Measurements from ENCODE around the gene TNFRSF18. TPM values are rescaled to one million over a fixed set of nuclear protein-coding genes. Genes with fewer than 3 reads are reported as not detected.

The TNFRSF18 gene
- total RNA-seq, 1 donor from 2014 or later = not detected

GRCh38 chr1:1164701-1165451, 41.5 kb downstream of the TNFRSF18 start:
- Mint-ChIP-seq H3K36me3 (ENCODE audit: low read depth) (no peaks in the 10 kb centered on the region), H3K27me3 (ENCODE audit: low read depth) (peaks cover under 1% of the 10 kb centered on the region), H3K4me3 (ENCODE audit: unreplicated experiment) (no peak overlapping the region), H3K27ac (ENCODE audit: unreplicated experiment) (no peak overlapping the region), H3K4me1 (ENCODE audit: low read depth) (no peaks in the 10 kb centered on the region), H3K9me3 (ENCODE audit: low read depth) (no peaks in the 10 kb centered on the region)
- TF ChIP-seq, protein P1, sequence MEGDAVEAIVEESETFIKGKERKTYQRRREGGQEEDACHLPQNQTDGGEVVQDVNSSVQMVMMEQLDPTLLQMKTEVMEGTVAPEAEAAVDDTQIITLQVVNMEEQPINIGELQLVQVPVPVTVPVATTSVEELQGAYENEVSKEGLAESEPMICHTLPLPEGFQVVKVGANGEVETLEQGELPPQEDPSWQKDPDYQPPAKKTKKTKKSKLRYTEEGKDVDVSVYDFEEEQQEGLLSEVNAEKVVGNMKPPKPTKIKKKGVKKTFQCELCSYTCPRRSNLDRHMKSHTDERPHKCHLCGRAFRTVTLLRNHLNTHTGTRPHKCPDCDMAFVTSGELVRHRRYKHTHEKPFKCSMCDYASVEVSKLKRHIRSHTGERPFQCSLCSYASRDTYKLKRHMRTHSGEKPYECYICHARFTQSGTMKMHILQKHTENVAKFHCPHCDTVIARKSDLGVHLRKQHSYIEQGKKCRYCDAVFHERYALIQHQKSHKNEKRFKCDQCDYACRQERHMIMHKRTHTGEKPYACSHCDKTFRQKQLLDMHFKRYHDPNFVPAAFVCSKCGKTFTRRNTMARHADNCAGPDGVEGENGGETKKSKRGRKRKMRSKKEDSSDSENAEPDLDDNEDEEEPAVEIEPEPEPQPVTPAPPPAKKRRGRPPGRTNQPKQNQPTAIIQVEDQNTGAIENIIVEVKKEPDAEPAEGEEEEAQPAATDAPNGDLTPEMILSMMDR (IDR thresholded peaks at IDR 0.05) = no peak
- no peak for DNase-seq (ENCODE audit: low spot score)

DNA sequence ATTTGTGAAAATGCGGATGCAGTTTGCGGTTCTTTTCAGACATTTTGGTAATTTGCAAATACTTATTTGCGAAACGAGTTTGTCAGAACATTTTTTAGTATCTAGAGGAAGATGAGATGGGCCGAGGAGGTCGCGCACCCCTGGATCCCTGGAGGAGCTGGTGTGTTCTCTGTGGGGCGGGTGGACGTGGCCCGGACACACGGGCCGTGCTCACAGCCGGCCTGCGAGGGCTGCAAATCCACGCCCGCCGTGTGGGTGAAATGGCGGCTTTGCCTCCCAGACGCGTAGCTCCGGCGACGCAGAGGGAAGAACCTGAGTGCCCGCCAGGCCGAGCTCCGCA, 42.1 kb downstream of the TNFRSF18 start:
- TF ChIP-seq, protein P1 (IDR thresholded peaks at IDR 0.05) = no peak
- H3K27me3 Mint-ChIP-seq (ENCODE audit: low read depth) = no peaks in the 10 kb centered on the region
- H3K4me1 Mint-ChIP-seq (ENCODE audit: low read depth) = no peaks in the 10 kb centered on the region
- H3K36me3 Mint-ChIP-seq (ENCODE audit: low read depth) = no peaks in the 10 kb centered on the region
- DNase-seq (ENCODE audit: low spot score) = no peak
- H3K9me3 Mint-ChIP-seq (ENCODE audit: low read depth) = no peaks in the 10 kb centered on the region
- H3K27ac Mint-ChIP-seq (ENCODE audit: unreplicated experiment) = no peak overlapping the region
- no peak overlapping the region for H3K4me3 Mint-ChIP-seq (ENCODE audit: unreplicated experiment)

DNA sequence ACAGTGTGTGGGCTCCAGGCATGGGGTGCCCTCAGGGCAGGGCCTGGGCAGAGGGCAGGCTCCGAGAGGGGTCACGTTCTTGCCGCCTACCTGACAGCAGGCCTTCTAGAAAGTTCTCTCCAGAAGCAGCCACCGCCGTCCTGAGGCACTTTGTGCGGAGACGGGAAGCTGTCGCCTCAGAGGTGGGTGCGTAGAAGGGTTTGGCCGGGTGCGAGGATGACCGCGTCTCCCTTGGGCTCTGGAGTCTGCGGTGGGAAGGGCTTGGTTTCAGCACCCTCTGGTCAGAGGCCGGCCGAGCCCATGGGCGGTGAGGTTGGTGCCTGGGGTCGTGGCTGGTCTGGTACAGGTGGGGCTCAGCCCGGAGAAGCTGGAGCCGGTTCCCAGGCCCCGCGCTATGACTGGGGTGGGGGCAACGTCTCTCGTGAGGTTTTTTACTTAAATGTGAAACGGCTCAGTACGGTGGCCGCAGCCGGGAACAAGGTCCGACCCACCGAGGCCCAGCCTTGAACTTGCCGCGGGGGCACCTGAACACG, 42.8 kb downstream of the TNFRSF18 start:
- Mint-ChIP-seq H3K27ac (ENCODE audit: unreplicated experiment) (no peak overlapping the region), H3K27me3 (ENCODE audit: low read depth) (no peaks in the 10 kb centered on the region), H3K4me1 (ENCODE audit: low read depth) (no peaks in the 10 kb centered on the region), H3K9me3 (ENCODE audit: low read depth) (no peaks in the 10 kb centered on the region), H3K36me3 (ENCODE audit: low read depth) (no peaks in the 10 kb centered on the region), H3K4me3 (ENCODE audit: unreplicated experiment) (no peak overlapping the region)
- DNase-seq (ENCODE audit: low spot score) = no peak
- TF ChIP-seq, protein P1 (IDR thresholded peaks at IDR 0.05) = no peak

- no peaks in the 10 kb centered on the region for H3K9me3 Mint-ChIP-seq (ENCODE audit: low read depth)
- no peak overlapping the region for H3K27ac Mint-ChIP-seq (ENCODE audit: unreplicated experiment)
- no peak overlapping the region for H3K4me3 Mint-ChIP-seq (ENCODE audit: unreplicated experiment)
- TF ChIP-seq, protein P1 (IDR thresholded peaks at IDR 0.05) = no peak
- DNase-seq (ENCODE audit: low spot score) = no peak
- H3K4me1 Mint-ChIP-seq (ENCODE audit: low read depth) = no peaks in the 10 kb centered on the region
- H3K27me3 Mint-ChIP-seq (ENCODE audit: low read depth) = no peaks in the 10 kb centered on the region
- H3K36me3 Mint-ChIP-seq (ENCODE audit: low read depth) = no peaks in the 10 kb centered on the region
Measured at GRCh38 chr1:1162597-1163537, 43.5 kb downstream of the TNFRSF18 start.

- no peaks in the 10 kb centered on the region for H3K9me3 Mint-ChIP-seq (ENCODE audit: low read depth)
Measured at GRCh38 chr1:1161683-1162079, 44.7 kb downstream of the TNFRSF18 start.

More at GRCh38 chr1:1161683-1162079, 44.7 kb downstream of the TNFRSF18 start:
- Mint-ChIP-seq H3K27me3 (ENCODE audit: low read depth) (no peaks in the 10 kb centered on the region), H3K36me3 (ENCODE audit: low read depth) (no peaks in the 10 kb centered on the region), H3K27ac (ENCODE audit: unreplicated experiment) (no peak overlapping the region), H3K4me3 (ENCODE audit: unreplicated experiment) (no peak overlapping the region), H3K4me1 (ENCODE audit: low read depth) (no peaks in the 10 kb centered on the region)
- DNase-seq (ENCODE audit: low spot score) = no peak
- TF ChIP-seq, protein P1 (IDR thresholded peaks at IDR 0.05) = no peak

Data from chondrocyte (in vitro differentiated cells).